Stomach (tissue), 19 donors: ENCODE data around the gene OTX1. TPM values are rescaled to one million over a fixed set of nuclear protein-coding genes. Genes with fewer than 3 reads are reported as not detected.
A peak's percentile ranks its signal among the peaks of the same experiment; 100 is the strongest.

Experiments
- DNase-seq, 2 donors: peaks; one replicate each; pipeline versions ENCODE4 v3.0.0 to v3.0.0-alpha.2; 2013 to 2019
- H3K27ac ChIP-seq, 5 donors: fragments of 200-600 bp in 4 of 5; sonication (generic) in 4 of 5; one replicate each; pipeline ENCODE4 v1.5.1; 2013 to 2019; ENCODE audit warnings: mild to moderate bottlenecking in 1 of 5, moderate library complexity in 1 of 5
- H3K27me3 ChIP-seq, 3 donors: fragments of 200-600 bp; sonication (generic); one replicate each; pipeline ENCODE4 v1.5.1; 2017 to 2019; ENCODE audit warnings: mixed run types in 1 of 3
- H3K36me3 ChIP-seq, 4 donors: fragments of 200-600 bp; sonication (generic); 1 replicate in 3 of 4; 2 replicates in 1 of 4; pipeline ENCODE4 v1.5.1; 2016 to 2019
- H3K4me1 ChIP-seq, 4 donors: fragments of 200-600 bp; sonication (generic); one replicate each; pipeline ENCODE4 v1.5.1; 2016 to 2019
- H3K4me3 ChIP-seq, 4 donors: fragments of 200-600 bp; sonication (generic) in 3 of 4; one replicate each; pipeline ENCODE4 v1.5.1; 2016 to 2019; ENCODE audit warnings: mild to moderate bottlenecking in 1 of 4
- H3K9me3 ChIP-seq, 4 donors: fragments of 200-600 bp; sonication (generic); one replicate each; pipeline ENCODE4 v1.5.1; 2016 to 2019
- EP300 ChIP-seq: sonication (generic); formaldehyde crosslinking; IDR thresholded peaks from one replicate; pipeline ENCODE4 v1.6.1; 2017; ENCODE audit warnings: antibody characterized with exemption
- POLR2A ChIP-seq, 4 donors: fragments of 450-650 bp; IDR thresholded peaks; one replicate each; pipeline ENCODE4 v1.6.1; 2016; ENCODE audit warnings: antibody characterized with exemption in 4 of 4, control low read depth in 2 of 4, mild to moderate bottlenecking in 1 of 4, moderate library complexity in 1 of 4
- POLR2AphosphoS5 ChIP-seq, 3 donors: sonication (generic); formaldehyde crosslinking; IDR thresholded peaks; one replicate each; pipeline ENCODE4 v1.6.1; 2016; ENCODE audit warnings: antibody characterized with exemption in 3 of 3
- WGBS, 5 donors: extraction: QIAGEN DNeasy Blood & Tissue Kit in 3 of 5; methylation state at CpG; one replicate each; pipeline versions ENCODE4 v1.1.5 to v1.1.7; 2013 to 2018; 5-methylcytosine and 5-hydroxymethylcytosine counted together
- intact Hi-C: fragments of 100-400 bp; cut with DNase I; formaldehyde crosslinking; loops from one replicate; pipeline ENCODE4 v1.15.1; 2023; ENCODE audit warnings: low total_unique reads
- long read RNA-seq, 10 donors: transcript quantifications; one replicate each; lab custom pipeline, GENCODE V29; 2026
- polyA plus RNA-seq, 3 donors: library from polyadenylated mRNA; stranded (reverse); fragments of 200-250 nt; gene quantifications; one replicate each; pipeline ENCODE4 v1.2.3, GENCODE V29; 2013
- total RNA-seq, 5 donors: library from RNA; depleted of rRNA; stranded (reverse); fragments of >200 nt; gene quantifications; one replicate each; pipeline versions ENCODE4 v1.1.0 to v1.2.3, GENCODE V29; 2014 to 2016
- TF ChIP-seq, protein P1 (sequence below), 7 experiments: fragments of 450-650 bp in 4 of 7; fragments of 200-600 bp in 3 of 7; sonication (generic) in 3 of 7; IDR thresholded peaks; one replicate each; pipeline ENCODE4 v1.5.1; 2016 to 2019; ENCODE audit warnings: antibody characterized with exemption in 7 of 7, control low read depth in 2 of 7, mild to moderate bottlenecking in 1 of 7
- donor health status: healthy with polysubstance abuse.
- donor health status: Bipolar disorder and iron deficiency.
- donor health status: healthy.

The OTX1 gene
- not detected for total RNA-seq
- under 1 TPM in 2 of 3 donors, not detected in 1; 0.10 to 0.25 TPM for polyA plus RNA-seq
- long read RNA-seq, donor 1 = 0 reads
- long read RNA-seq, donor 2 = 0 reads
- long read RNA-seq, donor 3 = 0 reads
- long read RNA-seq, donor 4 = 0 reads
- long read RNA-seq, donor 5 = 0 reads
- long read RNA-seq, donor 6 = 0 reads
- long read RNA-seq, donor 7 = 0 reads
- long read RNA-seq, donor 8 = 0 reads
- long read RNA-seq, donor 9 = 0 reads
- long read RNA-seq, donor 10 = 0 reads

DNA sequence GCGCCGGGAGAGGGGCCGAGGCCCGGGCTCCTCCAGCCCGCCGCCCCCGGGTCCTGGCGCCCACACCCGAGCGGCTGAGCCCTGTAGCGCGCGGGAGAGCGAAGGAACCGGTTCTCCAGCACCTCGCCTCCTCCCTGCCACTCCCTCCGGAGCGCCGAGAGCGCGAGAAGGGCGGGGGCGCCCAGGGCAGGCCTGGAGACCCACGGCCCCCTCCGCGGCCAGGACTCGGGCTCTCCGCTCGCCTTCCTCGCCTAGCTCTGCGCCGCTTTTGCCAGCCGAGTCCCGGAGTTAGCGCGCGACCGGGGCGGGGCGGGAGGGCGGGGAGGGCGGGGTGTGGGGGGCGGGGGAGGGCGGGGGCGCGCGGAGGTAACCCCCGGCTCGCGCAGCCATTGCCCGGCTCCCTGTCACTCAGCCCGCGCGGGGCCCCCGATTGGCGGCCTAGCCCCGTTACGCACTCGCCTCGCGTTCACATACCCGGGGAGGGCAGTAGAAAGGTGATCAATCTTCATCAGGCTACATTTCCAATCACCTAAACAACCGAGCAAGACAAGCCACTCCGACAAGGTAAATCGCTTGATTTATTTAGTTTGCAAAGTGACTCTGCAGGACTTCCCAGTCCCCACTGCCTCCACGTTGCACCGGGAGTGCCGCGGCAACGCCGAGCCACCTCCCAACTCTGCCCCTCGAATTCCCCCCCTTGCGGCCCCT, at the start of gene OTX1:
OTX1 (plus strand) TSS at position 497 of the 708 bp plus-strand sequence. CDS start 2,161 bp downstream, outside the sequence.
- intact Hi-C loops = no loop called here
- whole genome bisulfite sequencing, 5 donors = 0 to 2% (median 1%) methylated on average over 23 to 73 of the region's 73 CpGs
- H3K9me3 ChIP-seq = peaks cover 0 to 33% (median 8%) of the 10 kb centered on the region in 4 donors
- H3K27me3 ChIP-seq = peaks cover 39 to 99% (median 87%) of the 10 kb centered on the region in 3 donors
- peak within 1 kb of the TSS; percentile 48 to 78 (median 64) for H3K4me3 ChIP-seq
- TF ChIP-seq POLR2AphosphoS5 (IDR thresholded peaks at IDR 0.05) (no peak), POLR2A (IDR thresholded peaks at IDR 0.05) (no peak), EP300 (no peak)
- TF ChIP-seq, protein P1, sequence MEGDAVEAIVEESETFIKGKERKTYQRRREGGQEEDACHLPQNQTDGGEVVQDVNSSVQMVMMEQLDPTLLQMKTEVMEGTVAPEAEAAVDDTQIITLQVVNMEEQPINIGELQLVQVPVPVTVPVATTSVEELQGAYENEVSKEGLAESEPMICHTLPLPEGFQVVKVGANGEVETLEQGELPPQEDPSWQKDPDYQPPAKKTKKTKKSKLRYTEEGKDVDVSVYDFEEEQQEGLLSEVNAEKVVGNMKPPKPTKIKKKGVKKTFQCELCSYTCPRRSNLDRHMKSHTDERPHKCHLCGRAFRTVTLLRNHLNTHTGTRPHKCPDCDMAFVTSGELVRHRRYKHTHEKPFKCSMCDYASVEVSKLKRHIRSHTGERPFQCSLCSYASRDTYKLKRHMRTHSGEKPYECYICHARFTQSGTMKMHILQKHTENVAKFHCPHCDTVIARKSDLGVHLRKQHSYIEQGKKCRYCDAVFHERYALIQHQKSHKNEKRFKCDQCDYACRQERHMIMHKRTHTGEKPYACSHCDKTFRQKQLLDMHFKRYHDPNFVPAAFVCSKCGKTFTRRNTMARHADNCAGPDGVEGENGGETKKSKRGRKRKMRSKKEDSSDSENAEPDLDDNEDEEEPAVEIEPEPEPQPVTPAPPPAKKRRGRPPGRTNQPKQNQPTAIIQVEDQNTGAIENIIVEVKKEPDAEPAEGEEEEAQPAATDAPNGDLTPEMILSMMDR (IDR thresholded peaks at IDR 0.05) = no peak
- peaks cover 54 to 72% (median 67%) of the 10 kb centered on the region in 4 donors for H3K4me1 ChIP-seq
- peak within 1 kb of the TSS in 3 of 5 donors; percentile 5 to 60 (median 59) for H3K27ac ChIP-seq
- peak; percentile 78 to 87 for DNase-seq
- peaks cover 0 to 20% (median 9%) of the 10 kb centered on the region in 4 donors for H3K36me3 ChIP-seq

- Histone ChIP-seq H3K9me3 (no peaks in the 10 kb centered on the region), H3K36me3 (peaks cover 0 to 44% (median 11%) of the 10 kb centered on the region in 4 donors), H3K4me1 (peaks cover 0 to 3% (median 0%) of the 10 kb centered on the region in 4 donors), H3K27me3 (no peaks in the 10 kb centered on the region), H3K4me3 (no peak overlapping the region), H3K27ac (no peak overlapping the region)
- no peak for TF ChIP-seq EP300
- TF ChIP-seq POLR2A (IDR thresholded peaks at IDR 0.05) = no peak
- no peak for TF ChIP-seq POLR2AphosphoS5 (IDR thresholded peaks at IDR 0.05)
- TF ChIP-seq, protein P1 (IDR thresholded peaks at IDR 0.05) = no peak
- intact Hi-C loops = no loop called here
- DNase-seq = no peak
Observed at GRCh38 chr2:63001576-63001975, 49.1 kb upstream of the OTX1 start.

DNA sequence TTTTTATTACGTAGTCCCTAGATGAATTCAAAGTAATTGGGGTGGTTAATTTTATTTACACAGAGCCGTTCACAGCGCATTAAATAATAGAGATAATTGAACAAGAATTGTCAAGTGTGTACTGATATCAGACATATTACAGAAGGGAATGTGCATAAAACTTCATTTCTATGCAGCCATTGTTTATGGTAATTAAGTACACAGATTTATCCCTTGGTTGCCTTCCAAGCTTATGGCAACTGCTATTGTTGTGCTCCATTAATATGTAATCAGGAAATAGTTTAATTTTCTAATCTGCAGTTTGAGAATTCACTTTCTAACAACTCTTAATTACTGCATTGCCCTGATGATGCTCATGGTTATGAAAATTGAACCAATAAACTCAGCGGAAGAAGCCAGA, 47.3 kb upstream of the OTX1 start:
- TF ChIP-seq EP300 (no peak), POLR2A (IDR thresholded peaks at IDR 0.05) (no peak), POLR2AphosphoS5 (IDR thresholded peaks at IDR 0.05) (no peak)
- TF ChIP-seq, protein P1 (IDR thresholded peaks at IDR 0.05) = no peak
- 86 to 95% (median 89%) methylated on average over 4 of the region's 4 CpGs for WGBS, 5 donors
- intact Hi-C loops = no loop called here

DNA sequence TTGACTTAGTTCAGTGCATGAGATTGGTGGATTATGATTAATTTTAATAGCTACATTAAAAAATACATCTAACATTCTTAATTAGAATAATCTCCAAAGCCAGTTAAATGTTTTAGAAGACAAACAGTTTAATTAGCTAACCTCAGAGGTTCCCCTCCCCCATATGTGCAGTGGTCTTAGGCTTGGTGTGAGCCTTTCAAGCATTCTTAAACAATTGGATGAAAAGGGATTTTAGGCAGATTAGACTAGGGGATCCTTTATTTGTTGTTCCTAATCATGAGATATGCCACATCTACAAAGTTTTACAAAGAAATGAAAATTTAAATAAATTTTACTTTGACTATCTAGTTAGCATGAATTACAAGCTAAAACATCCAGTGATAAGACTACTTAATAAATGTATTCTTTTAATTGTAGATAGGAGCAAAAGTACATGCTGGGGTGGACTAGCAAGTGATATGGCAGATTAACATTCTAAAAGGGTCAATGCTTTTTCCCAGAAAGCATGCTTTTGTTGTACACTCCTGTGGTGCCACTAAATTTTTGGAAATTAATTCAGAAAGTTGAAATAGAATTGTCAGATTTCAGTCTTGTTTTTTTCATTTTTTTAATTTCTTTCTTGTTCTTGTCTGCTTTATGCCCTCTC, 42.7 kb upstream of the OTX1 start:
- Histone ChIP-seq H3K4me3 (no peak overlapping the region), H3K27me3 (no peaks in the 10 kb centered on the region), H3K4me1 (no peaks in the 10 kb centered on the region), H3K36me3 (peaks cover 0 to 12% (median 5%) of the 10 kb centered on the region in 4 donors), H3K9me3 (no peaks in the 10 kb centered on the region), H3K27ac (no peak overlapping the region)
- intact Hi-C loops = no loop called here
- no peak for DNase-seq
- TF ChIP-seq POLR2A (IDR thresholded peaks at IDR 0.05) = no peak
- TF ChIP-seq EP300 = no peak
- TF ChIP-seq POLR2AphosphoS5 (IDR thresholded peaks at IDR 0.05) = no peak
- TF ChIP-seq, protein P1 (IDR thresholded peaks at IDR 0.05) = no peak

More for the DNA sequence above, 47.3 kb upstream of the OTX1 start:
- no peak overlapping the region for H3K27ac ChIP-seq
- H3K9me3 ChIP-seq = no peaks in the 10 kb centered on the region
- H3K27me3 ChIP-seq = no peaks in the 10 kb centered on the region
- peaks cover 0 to 28% (median 3%) of the 10 kb centered on the region in 4 donors for H3K36me3 ChIP-seq
- DNase-seq = no peak
- peaks cover 0 to 3% (median 0%) of the 10 kb centered on the region in 4 donors for H3K4me1 ChIP-seq
- H3K4me3 ChIP-seq = no peak overlapping the region
